ENCODE measurements around the gene CHRNA3.

GRCh38 chr15:78604420-78604819 is 16.4 kb downstream of the CHRNA3 start:
- TF ChIP-seq CTCF (optimal IDR thresholded peaks at IDR 0.05 in 1 of 3, IDR thresholded peaks at IDR 0.05 in 1 of 3, conservative IDR thresholded peaks at IDR 0.05 in 1 of 3; ENCODE audit: extremely low read depth in 1 of 3, insufficient read depth in 2 of 3, low read length in 3 of 3) (no peak), EZH2 (IDR thresholded peaks at IDR 0.05; ENCODE audit: low read length) (no peak)

Data from keratinocyte (primary cell).